ENCODE measurements around the gene OR10P1.
"Not testable (repeated sequence)": the region's sequence is repeated elsewhere in the genome, so short reads cannot be mapped to it uniquely, and the experiment has no call there.

The OR10P1 gene, protein sequence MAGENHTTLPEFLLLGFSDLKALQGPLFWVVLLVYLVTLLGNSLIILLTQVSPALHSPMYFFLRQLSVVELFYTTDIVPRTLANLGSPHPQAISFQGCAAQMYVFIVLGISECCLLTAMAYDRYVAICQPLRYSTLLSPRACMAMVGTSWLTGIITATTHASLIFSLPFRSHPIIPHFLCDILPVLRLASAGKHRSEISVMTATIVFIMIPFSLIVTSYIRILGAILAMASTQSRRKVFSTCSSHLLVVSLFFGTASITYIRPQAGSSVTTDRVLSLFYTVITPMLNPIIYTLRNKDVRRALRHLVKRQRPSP

GRCh38 chr12:55636853-55637252 is at the start of gene OR10P1:
Gene OR10P1 (plus strand): TSS chr12:55636892. CDS start chr12:55636892, 0 bp downstream.
- DNase-seq (ENCODE audit: low read depth): no peak

GRCh38 chr12:55590152-55590551 is 46.5 kb upstream of the OR10P1 start:
- not testable (repeated sequence) for DNase-seq (ENCODE audit: low read depth)

- no peak for DNase-seq (ENCODE audit: low read depth)
Measured at GRCh38 chr12:55607821-55608594, 28.7 kb upstream of the OR10P1 start.

GRCh38 chr12:55610598-55610997 is 26.1 kb upstream of the OR10P1 start:
- DNase-seq (ENCODE audit: low read depth): no peak

DNA sequence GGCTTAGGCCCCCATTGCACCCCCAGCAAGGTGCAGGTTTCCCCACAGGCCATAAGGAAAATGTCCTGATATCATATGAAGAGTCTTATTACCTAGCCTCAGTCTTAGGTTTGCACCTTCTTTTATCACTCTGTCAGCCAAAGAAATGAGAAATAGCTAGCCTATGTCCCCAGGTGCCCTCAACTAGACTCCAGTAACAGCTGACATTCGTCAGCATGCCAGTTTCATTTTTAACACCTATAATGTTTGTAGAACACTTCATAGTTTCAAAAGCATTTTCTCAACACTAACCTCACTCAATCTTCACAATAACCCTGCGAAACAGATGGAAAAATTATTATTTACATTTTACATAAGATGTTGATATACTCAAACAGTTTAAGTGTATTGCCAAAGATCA is 24.0 kb upstream of the OR10P1 start:
- no peak for DNase-seq (ENCODE audit: low read depth)

GRCh38 chr12:55614764-55615163 is 21.9 kb upstream of the OR10P1 start:
- DNase-seq (ENCODE audit: low read depth): no peak

DNA sequence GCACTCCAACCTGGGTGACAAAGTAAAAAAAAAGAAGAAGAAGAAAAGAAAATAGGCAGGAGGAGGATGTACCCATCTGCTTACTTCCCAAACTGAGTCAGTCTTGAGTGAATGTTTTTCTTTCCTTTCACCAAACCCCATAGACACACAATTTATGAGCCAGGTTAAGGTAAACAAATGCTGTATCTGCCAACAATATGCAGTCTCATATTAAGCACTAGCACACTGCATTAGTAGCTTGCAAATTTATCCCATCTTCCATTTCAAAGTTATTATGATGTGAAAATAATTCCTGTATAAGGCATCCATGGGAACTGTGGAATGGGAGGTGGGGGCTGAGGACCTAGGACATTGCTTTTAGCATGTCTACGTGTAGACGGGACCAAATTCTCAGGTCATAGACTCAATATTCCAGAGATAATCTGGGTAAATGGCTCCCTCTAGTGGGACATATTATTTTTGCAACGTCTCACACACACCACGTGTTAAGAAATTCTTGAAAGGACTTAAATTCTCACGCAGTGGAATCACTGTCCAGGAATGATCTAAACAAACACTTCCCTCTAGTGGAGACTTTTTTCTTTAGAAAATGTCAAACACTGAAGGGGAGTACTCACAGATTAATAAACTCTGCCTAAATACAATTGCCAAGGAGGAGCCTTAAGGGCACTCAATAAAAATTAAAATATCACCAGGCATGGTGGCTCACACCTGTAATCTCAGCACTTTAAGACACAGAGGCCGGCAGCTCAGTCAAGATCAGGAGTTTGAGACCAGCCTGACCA is 17.1 kb upstream of the OR10P1 start:
- DNase-seq (ENCODE audit: low read depth): peak; percentile 5

GRCh38 chr12:55624056-55624455 is 12.6 kb upstream of the OR10P1 start:
- no peak for DNase-seq (ENCODE audit: low read depth)

DNA sequence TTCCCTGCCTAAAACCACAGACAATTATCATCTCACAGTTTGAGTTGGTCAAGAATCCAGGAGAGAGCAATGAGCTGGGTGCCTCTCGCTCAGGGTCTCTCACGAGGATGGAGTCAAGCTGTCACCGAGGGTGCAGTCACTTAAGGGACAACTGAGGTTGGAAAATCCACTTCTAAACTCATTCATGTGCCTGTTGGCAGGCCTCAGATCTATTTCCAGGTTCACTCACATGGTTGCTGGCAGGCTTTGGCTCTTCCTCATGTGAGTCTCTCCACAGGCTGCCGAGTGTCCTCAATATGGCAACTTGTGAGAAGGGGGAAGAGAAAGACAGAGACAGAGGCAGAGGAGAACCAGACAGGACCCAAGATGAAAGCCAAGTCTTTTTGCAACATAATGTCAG is 10.5 kb upstream of the OR10P1 start:
- no peak for DNase-seq (ENCODE audit: low read depth)

DNA sequence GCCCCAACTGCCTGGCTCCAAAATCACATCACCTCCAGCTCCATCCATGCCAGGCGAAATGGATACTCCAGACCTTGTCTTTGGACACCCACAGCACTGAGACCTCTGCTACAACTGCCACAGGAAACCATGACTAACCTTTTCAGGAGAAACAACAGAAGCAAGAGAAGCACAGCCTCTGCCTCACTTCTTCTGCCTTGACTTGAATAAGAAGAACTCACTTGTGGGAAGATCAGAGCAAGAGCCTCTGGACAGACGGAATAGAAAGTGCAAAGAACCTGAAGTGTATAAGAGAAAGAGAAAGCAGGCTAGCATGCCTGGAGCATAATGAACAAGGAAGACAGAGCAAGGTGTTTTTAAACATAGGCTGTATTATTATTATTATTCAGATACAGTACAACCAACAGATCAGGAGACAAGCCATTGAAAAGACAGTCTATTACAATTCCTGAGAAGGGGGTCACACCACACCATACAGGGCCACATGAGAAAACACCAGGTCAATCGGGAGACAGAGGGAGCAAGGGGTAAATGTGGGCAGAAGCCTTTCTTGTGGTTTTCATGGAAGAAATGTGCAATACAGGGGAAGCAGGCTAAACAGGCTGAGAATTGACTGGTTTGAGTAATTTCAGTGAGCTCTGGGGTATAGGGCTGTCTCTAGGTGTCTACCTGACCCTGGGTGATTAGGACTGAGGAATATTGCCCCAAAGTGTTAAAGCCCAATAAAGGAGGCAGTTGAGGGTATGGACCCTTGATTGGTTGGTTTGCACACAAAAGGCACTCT is 7.4 kb upstream of the OR10P1 start:
- DNase-seq (ENCODE audit: low read depth): no peak

- DNase-seq (ENCODE audit: low read depth): no peak
Measured at GRCh38 chr12:55631056-55631455, 5.6 kb upstream of the OR10P1 start.

- no peak for DNase-seq (ENCODE audit: low read depth)
Measured at GRCh38 chr12:55631733-55632132, 5.0 kb upstream of the OR10P1 start.

DNA sequence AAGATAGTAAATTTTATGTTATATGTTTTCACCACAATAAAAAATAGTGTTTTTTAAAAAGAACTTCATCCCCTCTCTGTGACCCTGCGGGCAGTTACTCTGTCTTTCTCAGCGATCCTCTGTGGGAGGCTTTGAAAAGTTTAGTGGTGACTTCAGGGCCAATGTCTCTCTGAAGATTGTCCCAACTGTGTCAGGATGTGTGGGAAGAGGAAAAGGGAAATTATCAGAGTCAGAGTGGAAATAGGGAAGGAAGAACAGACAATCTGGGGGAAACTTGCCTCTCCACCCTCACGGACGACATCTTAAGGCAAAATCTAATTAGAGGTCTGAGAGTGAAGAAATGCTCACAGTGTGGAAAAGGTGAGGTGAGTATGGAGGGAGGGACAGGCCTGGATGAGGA is 3.5 kb upstream of the OR10P1 start:
- DNase-seq (ENCODE audit: low read depth): no peak

DNA sequence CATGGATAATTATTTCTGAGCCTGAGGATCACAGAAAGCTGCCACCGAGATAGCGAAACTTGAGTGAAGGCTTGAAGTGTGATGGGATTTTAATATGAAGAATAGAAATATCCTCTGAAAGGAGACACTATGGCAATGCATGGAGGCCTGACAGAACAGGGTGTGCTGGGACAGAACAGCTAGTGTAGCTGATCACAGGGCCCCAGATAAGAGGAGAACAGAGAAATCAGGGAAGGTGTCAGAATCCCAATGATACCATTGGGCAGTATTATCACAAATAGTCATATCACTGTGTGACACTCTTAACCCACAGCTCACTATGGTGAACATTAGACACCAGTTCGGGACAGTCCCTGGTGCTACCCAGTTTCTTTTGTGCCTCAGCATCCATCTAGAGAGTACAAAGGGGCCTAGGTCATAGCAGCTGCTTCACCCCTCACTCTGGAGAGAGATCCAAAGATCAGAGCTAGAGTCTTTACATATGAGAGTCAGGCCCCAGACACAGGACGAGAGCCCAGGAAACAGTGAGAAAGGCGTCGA is 506 bp upstream of the OR10P1 start:
- DNase-seq (ENCODE audit: low read depth): no peak

- DNase-seq (ENCODE audit: low read depth): no peak
Measured at GRCh38 chr12:55637467-55637866, 775 bp downstream of the OR10P1 start.

GRCh38 chr12:55641595-55641994 is 4.9 kb downstream of the OR10P1 start:
- no peak for DNase-seq (ENCODE audit: low read depth)

- no peak for DNase-seq (ENCODE audit: low read depth)
Measured at GRCh38 chr12:55642267-55642666, 5.6 kb downstream of the OR10P1 start.

DNA sequence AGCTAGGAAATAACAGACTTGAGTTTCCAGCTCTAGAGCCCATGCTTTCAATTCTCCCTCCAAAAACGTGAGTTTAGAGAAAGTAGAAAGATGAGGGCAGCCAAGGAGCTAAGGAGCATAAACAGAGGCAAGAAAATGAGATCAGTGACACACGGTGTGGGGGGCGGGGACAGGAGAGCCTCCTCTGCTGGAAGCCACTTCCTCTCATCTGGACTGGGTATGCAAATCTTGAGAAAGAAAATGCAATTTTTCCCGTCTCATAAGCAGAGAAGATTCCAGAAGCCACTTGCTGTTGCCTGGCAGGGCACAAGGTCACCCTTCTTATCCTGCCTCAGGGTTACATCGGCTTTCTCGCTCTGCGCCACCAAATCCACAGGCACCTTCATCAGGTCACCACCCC is 6.0 kb downstream of the OR10P1 start:
- DNase-seq (ENCODE audit: low read depth): no peak

GRCh38 chr12:55644591-55644990 is 7.9 kb downstream of the OR10P1 start:
- no peak for DNase-seq (ENCODE audit: low read depth)

GRCh38 chr12:55647027-55647426 is 10.3 kb downstream of the OR10P1 start:
- DNase-seq (ENCODE audit: low read depth): no peak

GRCh38 chr12:55650620-55651298 is 14.1 kb downstream of the OR10P1 start:
- DNase-seq (ENCODE audit: low read depth): not testable (repeated sequence)

All from stimulated activated CD8-positive, alpha-beta memory T cell treated with anti-CD3 and anti-CD28 coated beads, Interleukin-15, amount 100 ng/mL, for 1 hour (primary cell).